SK-N-SH (cell line): ENCODE results near the gene CCDC57.

Source experiments
- EP300 ChIP-seq, 2 experiments: IDR thresholded peaks; 2 replicates each; pipeline versions ENCODE4 v1.4.0 to v1.6.1; 2012; ENCODE audit warnings: borderline replicate concordance in 1 of 2, low read depth in 1 of 2, low read length in 1 of 2
- MEF2A ChIP-seq: IDR thresholded peaks from 2 replicates; pipeline ENCODE4 v1.4.0; 2012; ENCODE audit warnings: low read depth, borderline replicate concordance
- POLR2AphosphoS5 ChIP-seq: IDR thresholded peaks from 2 replicates; pipeline ENCODE4 v1.6.1; 2012; ENCODE audit warnings: low read depth, low read length
- TCF12 ChIP-seq: IDR thresholded peaks from 2 replicates; pipeline ENCODE4 v1.4.0; 2012
- TF ChIP-seq, protein P1 (sequence below): fragments of 200-600 bp; sonication (generic); IDR thresholded peaks from 2 replicates; pipeline ENCODE4 v1.6.1; 2017; ENCODE audit warnings: antibody characterized with exemption, mild to moderate bottlenecking, moderate library complexity
- TF ChIP-seq, protein P2 (sequence below): fragments of 150-350 bp; IDR thresholded peaks from 2 replicates; pipeline ENCODE4 v1.6.1; 2017; ENCODE audit warnings: antibody characterized with exemption, low read length, low read depth, borderline replicate concordance
- TF ChIP-seq, protein P3 (sequence below): IDR thresholded peaks from 2 replicates; pipeline ENCODE4 v1.6.1; 2012; ENCODE audit warnings: mild to moderate bottlenecking, low read depth, low read length, moderate library complexity

DNA sequence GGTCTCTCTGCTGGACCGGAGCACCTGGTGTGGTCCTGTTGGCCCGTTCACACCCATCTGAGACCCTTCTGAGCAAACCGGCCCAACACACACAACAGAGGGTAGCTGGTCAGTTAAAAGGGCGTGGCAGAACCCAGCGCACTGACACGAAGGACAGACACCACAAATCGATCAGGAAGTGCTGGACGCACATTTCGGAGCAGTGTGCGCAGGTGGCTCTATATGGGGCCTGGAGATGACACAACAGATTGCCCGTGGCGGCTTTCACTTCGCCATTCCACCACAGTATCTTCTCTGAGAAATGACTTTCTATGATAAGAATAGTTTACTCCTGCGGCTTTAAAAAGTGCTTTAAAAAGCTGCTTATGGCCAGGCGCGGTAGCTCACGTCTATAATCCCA is 12.5 kb downstream of the CCDC57 start:
- TF ChIP-seq, protein P1, sequence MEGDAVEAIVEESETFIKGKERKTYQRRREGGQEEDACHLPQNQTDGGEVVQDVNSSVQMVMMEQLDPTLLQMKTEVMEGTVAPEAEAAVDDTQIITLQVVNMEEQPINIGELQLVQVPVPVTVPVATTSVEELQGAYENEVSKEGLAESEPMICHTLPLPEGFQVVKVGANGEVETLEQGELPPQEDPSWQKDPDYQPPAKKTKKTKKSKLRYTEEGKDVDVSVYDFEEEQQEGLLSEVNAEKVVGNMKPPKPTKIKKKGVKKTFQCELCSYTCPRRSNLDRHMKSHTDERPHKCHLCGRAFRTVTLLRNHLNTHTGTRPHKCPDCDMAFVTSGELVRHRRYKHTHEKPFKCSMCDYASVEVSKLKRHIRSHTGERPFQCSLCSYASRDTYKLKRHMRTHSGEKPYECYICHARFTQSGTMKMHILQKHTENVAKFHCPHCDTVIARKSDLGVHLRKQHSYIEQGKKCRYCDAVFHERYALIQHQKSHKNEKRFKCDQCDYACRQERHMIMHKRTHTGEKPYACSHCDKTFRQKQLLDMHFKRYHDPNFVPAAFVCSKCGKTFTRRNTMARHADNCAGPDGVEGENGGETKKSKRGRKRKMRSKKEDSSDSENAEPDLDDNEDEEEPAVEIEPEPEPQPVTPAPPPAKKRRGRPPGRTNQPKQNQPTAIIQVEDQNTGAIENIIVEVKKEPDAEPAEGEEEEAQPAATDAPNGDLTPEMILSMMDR, result no peak
- TF ChIP-seq EP300 (IDR thresholded peaks at IDR 0.05; ENCODE audit: borderline replicate concordance in 1 of 2, low read depth in 1 of 2, low read length in 1 of 2) (no peak), MEF2A (no peak), TCF12 (no peak), POLR2AphosphoS5 (no peak)
- TF ChIP-seq, protein P2, sequence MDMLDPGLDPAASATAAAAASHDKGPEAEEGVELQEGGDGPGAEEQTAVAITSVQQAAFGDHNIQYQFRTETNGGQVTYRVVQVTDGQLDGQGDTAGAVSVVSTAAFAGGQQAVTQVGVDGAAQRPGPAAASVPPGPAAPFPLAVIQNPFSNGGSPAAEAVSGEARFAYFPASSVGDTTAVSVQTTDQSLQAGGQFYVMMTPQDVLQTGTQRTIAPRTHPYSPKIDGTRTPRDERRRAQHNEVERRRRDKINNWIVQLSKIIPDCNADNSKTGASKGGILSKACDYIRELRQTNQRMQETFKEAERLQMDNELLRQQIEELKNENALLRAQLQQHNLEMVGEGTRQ, result no peak
- TF ChIP-seq, protein P3, sequence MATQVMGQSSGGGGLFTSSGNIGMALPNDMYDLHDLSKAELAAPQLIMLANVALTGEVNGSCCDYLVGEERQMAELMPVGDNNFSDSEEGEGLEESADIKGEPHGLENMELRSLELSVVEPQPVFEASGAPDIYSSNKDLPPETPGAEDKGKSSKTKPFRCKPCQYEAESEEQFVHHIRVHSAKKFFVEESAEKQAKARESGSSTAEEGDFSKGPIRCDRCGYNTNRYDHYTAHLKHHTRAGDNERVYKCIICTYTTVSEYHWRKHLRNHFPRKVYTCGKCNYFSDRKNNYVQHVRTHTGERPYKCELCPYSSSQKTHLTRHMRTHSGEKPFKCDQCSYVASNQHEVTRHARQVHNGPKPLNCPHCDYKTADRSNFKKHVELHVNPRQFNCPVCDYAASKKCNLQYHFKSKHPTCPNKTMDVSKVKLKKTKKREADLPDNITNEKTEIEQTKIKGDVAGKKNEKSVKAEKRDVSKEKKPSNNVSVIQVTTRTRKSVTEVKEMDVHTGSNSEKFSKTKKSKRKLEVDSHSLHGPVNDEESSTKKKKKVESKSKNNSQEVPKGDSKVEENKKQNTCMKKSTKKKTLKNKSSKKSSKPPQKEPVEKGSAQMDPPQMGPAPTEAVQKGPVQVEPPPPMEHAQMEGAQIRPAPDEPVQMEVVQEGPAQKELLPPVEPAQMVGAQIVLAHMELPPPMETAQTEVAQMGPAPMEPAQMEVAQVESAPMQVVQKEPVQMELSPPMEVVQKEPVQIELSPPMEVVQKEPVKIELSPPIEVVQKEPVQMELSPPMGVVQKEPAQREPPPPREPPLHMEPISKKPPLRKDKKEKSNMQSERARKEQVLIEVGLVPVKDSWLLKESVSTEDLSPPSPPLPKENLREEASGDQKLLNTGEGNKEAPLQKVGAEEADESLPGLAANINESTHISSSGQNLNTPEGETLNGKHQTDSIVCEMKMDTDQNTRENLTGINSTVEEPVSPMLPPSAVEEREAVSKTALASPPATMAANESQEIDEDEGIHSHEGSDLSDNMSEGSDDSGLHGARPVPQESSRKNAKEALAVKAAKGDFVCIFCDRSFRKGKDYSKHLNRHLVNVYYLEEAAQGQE, result no peak
